Limb (tissue), 2 donors: ENCODE measurements around the gene IL1F10.
"Not testable (repeated sequence)": the region's sequence is repeated elsewhere in the genome, so short reads cannot be mapped to it uniquely, and the experiment has no call there.

ENCODE experiments used
- DNase-seq, 2 donors: peaks; one replicate each; pipeline ENCODE4 v3.0.0-alpha.2; 2016; ENCODE audit errors: extremely low spot score in 2 of 2

Gene IL1F10

DNA sequence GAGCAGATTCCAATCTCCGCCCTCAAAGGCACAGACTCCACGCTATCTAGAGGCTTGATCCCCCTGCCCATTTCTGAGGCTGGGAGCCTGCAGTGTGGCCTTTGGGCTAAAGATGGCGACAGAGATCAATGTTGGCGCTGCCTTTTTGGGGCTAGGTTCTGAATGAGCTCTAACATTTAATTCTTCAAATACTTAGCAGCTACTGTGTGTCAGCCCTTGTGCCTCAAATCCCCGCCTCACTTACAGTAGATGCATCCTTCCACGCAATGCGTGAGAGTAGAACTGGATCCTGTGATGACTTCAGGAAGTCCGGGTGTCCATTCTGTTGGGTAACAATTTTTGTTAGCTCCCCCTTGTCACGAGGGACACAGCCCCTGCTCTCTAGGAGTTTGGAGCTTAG lies 12.4 kb downstream of the IL1F10 start:
- DNase-seq: peak; percentile 21 to 64

DNA sequence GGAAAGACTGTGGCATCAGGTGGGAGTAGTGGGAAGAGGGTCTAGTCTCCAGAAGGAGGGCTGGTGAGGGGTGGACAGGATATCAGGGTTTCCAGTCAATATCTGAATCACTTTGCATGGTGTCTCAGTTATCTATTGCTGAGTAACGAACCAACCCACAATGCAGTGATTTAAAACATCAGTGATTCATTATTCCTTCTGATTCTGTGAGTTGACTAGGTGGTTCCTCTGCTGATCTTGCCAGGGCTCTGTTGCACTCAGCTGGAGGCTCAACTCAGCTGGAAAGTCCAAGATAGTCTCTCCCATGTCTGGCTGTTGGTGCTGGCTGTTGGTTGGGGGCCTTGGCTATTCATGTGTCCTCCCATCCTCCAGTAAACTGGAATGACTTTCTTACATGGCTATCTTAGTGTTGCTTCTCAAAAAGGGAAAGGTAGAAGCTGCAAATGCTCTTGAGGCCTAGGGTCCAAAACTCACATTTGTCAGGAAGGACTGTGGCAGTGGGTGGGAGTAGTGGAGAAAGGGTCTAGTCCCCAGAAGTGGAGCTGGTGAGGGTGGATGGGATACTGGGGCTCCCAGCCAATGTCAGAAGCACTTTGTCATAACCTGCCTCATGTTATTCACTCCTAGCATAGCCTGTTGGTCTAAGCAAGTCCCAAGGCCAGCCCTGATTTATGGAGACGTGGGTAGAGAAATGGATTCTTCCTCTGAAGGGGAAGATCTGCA lies 13.9 kb downstream of the IL1F10 start:
- DNase-seq: no peak

DNA sequence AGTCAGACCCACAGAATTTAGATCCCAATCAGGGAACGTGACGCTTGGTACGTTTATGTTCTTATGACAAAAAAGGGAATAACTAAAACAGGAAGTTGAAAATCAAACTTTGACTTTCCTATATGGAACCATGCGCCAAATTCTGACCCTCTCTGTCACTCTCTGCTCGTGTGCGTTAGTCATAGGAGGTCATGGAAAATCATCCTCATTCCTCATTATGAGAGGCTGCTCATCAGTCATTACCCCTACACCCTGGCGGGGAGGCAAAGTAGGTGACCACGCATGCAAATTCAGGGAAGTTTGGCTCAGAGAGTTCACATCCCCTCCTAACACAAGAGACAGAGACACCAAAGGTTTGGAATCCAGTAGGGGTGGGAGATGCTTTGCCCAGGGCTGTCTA lies 15.5 kb downstream of the IL1F10 start:
- DNase-seq: no peak

DNA sequence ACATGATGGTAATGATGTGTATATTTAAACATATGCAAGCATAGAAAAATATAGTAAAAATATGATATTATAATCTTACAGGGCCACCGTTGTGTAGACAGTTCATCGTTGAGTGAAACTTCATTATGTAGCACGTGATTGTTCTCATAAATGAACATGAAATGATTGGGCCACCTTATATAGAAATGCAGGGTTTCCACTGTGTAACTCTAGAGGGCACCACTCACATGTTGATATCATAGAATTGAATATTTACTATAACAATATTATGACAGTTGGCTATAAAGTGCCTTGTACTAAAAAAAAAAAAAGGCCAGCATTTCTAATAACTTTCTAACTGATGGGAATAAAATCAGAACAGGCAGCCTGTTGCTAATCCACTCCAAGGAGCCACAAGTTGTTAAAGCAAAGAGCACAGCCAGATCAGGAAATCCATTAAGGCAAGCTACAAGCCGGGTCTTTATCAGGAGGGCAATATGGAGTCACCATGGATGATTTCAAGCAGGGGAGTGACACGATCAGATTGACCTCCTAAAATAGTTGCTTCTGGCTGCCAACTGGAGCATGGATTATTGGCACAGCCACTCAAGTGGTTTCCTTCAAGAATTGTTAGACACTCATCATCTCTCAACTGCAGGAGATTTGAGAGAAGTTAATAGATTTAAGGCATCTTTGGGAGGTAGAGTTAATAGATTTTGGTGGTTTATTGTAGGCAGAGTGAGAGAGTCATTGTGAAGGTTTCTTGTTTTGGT lies 16.7 kb downstream of the IL1F10 start:
- DNase-seq: no peak

DNA sequence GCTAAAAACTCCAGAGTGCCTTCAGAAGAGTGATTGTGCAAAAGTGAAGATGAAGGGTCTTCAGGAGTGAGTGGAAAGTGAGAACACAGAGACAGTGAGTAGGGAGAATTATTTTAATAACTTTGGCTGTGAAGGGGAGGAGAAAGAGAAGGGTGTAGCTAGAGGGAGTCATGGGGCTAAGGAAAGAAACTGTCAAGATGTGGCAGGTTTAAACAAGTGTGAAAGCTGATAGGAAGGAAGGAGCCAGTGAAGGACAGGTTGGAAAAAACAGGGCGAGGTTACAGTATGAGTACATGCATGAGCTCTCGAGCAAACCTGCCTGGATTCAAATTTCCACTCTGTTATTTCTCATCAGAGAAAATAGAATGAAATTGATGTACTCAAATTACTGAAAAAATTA lies 17.8 kb downstream of the IL1F10 start:
- no peak for DNase-seq

DNA sequence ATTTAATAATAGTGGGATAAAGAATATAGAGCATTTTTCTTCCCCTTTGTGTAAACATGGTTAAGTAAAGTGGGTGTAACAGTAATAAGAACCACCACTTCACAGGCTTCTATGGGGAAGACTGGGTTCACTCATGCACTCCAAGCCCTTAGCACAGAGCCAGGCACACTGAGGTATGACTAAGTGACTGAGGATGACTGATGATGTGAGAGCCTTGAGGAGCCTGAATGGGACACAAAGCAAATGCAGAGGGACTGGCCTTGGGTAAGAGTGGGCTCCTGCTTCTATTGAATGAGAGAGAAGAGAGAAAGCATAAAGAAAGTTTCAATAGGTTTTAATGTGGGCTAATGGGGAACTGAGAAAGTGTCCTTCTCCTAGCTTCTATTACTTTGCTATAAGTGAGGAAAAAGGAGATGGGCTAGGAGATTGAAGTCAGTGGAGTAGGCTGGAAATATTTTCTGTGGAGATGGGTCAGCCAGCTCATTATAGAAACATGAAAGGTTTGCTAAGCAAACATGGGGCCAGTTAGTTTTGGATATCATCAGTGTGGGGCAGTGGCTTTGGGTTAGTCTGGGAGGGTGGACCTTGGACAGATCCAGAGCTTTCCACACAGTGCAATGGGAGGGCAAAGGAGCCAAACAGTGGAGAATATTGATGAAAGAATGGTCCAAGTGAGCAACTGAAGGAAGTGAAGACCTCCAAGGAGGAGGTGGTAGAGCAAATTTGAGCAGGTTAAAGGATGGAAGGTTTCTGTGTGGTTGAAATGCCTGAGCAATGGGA lies 20.6 kb downstream of the IL1F10 start:
- no peak for DNase-seq

DNA sequence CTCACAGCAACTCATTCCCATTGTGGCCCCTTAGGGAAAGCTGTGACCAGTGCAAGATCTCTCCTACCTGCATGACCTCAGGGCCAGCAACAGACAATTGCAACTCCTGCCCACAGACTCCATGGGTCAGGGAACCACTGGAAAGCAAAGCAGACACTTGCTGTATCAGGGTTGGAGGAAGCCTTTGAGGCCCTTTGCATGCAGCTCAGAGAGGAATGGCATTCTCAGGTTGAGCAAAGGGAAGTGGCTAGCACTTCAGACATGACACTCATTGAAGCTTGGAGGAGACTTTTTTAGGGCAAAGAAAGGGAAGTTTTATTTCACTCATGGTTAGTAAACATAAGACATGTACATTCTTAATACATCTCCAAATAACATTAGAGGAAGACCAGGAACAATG lies 22.1 kb downstream of the IL1F10 start:
- DNase-seq: no peak

DNA sequence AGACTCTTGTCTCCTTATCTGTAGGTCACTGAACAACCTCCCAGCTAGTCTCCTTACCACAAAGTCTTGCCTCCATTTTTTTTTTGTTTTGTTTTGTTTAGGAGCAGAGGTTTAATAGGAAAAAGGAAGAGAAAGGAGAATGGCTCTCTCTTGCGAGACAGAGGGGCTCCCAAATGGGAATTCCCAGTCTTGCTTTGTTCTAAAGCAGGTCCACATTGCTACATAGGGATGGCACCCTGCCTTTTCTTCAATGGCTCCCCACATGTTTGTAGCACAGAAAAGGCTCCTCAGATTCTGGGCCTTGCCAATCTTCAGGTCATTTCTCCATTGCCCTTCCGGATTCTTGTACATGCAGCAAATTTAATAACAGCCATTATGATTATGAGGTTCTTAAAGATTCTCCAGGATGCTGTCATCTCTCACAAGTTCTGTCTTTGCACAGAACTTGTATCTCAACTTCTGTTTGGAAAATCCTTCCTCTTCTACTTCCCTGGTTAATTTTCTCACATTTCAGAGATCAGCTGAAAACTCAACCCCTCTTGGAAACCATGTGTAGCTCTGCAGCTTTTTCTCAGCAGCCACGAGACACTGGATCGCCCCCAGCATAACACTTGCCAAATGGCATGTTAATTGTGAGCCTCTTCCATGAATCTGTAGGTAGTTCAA lies 23.6 kb downstream of the IL1F10 start:
- DNase-seq: no peak

DNA sequence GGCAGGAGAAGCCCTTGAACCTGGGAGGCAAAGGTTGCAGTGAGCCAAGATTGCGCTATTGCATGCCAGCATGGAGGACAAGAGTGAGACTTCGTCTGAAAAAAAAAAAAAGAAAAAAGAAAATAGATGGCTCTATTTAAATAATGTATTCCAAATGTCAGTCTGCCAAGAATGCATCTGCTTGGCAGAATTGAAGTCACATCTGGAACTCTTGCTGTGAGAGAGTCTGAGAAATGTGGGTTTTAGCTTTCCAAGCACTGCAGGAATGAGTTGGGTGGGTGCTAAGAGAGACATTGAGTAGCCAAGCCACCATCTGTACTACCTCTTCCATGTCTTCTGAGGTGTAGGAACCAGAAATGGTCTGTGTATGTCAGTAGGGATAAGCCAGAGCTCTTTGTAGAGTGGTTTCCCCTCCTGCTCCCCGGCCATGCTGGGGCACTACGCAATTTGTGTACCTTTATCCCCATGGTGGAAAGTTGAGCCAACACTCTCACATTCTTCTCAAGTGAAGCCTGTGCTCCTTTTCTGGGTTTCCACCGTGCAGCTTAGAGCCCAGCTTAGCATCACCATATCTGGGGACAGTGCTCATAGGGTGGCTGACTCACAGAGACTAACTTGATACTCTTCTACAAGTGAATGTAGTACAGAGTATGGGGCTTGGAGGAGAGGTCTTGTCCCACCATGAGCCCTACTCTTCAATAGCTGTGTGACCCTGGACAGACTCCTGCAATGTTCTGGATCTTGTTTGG lies 25.3 kb downstream of the IL1F10 start:
- DNase-seq: no peak

DNA sequence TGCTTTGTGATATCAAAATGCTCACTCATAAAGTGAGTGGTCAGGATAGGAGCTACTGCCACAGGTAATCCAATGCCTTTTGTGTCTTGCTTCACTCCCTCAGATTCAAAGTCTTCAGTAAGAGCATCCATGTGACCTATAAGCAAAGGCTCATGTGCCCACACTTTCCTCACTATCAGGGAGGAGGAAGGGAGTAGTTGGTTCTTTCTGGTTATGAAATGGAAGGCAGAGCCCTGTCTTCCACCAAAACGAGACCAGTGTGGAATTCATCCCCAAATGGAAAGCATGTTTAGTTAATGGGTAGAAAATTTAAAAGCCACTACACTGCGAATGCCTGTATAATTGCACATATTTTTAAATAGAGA lies 25.8 kb downstream of the IL1F10 start:
- DNase-seq: no peak

DNA sequence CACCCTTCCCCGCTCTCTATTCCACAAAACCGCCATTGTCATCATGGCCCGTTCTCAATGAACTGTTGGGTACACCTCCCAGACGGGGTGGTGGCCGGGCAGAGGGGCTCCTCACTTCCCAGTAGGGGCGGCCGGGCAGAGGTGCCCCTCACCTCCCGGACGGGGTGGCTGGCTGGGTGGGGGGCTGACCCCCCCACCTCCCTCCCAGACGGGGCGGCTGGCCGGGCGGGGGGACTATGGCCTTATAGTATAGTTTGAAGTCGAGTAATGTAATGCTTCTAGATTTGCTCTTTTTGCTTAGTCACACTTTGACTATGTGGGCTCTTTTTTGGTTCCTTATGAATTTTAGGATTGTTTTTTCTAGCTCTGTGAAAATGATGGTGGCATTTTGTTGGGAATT lies 28.5 kb downstream of the IL1F10 start:
- not testable (repeated sequence) for DNase-seq

DNA sequence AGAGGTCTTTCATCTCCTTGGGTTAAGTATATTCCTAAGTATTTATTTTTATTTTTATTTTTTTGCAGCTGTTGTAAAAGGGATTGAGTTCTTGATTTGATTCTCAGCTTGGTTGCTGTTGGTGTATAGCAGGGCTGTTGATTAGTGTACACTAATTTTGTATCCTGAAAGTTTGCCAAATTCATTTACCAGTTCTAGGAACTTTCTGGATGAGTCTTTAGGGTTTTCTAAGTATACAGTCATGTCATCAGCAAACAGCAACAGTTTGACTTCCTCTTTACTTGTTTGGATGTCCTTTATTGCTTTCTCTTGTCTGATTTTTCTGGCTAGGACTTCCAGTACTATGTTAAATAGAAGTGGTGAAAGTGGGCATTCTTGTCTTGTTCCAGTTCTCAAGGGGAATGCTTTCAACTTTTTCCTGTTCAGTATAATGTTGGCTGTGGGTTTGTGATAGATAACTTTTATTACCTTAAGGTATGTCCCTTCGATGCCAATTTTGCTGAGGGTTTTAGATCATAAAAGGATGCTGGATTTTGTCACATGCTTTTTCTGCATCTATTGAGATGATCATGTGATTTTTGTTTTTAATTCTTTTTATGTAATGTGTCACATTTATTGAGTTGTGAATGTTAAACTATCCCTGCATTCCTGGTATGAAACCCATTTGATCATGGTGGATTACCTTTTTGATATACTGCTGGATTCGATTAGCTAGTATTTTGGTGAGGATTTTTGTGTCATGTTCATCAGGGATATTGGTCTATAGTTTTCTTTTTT lies 29.3 kb downstream of the IL1F10 start:
- DNase-seq: not testable (repeated sequence)

DNA sequence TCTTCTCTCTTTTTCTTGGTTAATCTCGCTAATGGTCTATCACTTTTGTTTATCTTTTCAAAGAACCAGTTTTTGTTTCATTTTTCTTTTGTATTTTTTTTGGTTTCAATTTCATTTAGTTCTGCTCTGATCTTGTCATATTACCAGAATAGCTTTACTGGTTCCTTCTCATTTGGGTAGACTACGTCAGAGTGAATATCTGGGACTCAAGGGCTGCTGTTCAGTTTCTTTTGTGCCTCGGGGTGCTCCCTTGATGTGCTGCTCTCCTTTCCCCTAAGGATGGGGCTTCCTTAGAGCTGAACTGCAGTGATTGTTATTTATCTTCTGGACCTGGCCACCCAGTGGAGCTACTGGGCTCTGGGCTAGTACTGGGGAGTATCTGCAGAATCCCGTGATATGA lies 30.3 kb downstream of the IL1F10 start:
- DNase-seq: no peak

DNA sequence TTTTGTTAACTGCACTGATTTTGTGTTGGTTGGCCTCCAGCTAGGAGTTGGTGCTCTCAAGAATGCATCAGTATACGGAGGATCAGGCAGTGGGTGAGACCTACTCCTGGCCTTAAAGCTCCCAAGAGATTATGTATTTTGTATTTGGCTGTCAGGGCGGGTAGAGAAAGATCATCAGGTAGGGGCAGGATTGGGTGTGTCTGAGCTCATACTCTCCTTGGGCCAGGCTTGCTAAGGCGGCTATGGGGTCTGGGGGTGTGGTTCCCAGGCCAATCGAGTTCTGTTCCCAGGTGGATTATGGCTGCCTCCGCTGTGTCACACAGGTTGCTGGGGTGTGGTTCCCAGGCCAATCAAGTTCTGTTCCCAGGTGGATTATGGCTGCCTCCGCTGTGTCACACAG lies 30.8 kb downstream of the IL1F10 start:
- no peak for DNase-seq

DNA sequence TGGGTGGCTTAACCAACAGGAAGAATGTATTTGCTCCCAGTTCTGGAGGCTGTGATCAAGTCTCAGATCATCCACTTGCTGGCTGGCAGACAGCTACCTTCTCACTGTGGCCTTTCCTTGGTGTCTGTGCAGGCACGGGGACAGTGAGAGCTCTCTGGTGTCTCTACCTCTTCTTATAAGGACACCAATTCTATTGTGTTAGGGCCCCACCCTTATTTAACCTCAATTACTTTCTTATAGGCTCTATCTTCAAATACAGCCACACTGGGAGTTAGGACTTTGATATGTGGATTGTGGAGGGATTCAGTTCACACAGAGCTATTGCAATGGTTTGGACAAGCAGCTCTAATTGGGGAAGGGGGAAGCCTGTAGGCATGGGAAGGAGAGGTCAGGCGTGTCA lies 34.4 kb downstream of the IL1F10 start:
- no peak for DNase-seq

DNA sequence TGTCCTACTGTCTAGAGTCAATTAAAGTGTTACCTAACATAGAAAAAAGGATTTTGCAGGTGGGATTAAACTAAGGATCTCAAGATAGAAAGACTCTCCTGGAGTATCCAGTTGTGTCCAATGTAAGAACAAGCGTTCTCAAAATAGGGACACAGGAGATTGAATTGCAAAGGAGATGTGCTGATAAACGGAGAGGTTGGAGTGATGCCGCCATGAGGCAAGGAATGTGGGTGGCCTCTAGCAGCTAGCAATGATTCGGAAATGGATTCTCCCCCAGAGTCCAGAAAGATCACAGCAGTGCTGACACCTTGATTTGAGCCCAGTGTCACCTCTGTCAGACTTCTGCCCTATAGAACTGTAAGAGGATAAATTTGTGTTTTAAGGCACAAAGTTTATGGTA lies 35.5 kb downstream of the IL1F10 start:
- DNase-seq: no peak

DNA sequence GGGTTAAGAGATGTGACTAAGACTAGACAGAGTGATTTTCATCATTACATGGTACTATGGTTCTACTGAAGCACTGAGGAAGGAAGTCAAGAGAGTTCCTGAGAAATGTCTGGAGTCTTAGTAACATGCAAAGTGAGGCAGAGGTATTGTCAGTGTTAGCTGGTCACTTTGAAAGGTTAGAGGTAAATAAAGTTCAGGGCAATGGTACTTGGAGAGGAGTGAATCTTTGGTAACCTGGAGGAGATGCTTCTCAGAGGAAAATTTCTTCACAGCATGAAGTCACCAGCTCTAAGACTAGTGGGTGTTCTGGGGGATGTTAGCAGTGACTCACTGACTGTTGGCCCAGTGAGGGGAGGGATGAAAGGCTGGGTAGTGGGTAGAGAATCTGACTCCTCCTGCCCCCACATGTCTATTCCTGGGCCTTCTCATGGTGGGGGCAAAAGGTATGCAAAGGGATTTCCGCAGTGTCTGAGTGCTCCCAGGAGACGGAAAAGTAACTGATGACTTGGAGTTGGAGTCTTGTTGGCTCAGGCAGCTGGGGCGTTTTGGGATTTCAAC lies 36.4 kb downstream of the IL1F10 start:
- DNase-seq: no peak

DNA sequence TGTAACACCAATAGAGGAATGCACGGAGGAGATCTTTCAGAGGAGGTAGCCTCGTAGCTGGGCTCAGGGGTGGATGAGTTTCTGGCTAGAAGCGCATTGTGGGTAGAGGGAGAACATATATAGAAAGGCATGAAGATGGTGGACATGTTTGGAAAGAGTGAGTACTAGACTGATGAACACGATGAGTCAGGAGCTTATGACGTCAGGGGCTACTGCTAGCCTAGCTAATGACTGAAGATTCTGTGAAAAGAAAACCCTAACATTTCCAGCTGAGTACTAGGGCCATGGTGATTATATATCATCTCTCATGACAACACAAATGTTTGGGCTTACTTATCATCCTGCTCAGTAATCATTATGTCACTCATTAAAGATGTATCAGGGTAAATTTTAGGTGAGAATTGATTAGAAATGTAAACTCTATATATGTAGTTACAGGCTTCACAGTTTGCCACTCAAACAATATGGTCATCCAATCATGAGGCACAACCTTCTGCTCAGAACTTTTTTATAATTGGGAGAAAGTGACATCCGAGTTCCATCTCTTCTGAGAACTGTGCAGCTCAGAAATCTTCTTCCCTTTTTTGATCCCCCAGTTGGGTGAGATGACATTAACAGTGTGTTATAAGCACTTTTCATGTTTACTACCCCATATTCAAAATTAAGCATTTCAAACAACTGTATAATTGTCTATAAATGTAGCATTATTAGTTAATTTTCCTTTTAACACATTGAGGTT lies 37.4 kb downstream of the IL1F10 start:
- no peak for DNase-seq

DNA sequence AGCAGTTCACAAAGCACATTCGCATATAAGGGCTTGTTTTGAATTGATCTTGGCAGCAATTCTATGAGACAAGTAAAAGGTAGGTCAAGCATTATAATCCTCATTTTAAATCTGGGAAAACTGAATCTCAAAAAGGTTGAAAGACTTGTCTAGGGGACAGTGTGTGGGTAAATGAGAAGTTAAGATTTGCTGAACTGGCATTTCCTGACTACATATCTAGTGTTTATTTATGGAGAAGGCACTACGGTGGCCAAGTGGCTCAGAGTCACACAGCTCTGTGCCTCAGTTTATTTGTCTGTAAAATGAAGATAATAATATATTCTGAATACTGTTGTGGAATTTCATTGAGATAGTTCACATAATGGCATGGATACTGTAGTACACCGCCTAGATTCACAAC lies 43.4 kb downstream of the IL1F10 start:
- DNase-seq: no peak
